Naive thymus-derived CD8-positive, alpha-beta T cell (primary cell): ENCODE results near the gene ZNF669. TPM values are rescaled to one million over a fixed set of nuclear protein-coding genes. Genes with fewer than 3 reads are reported as not detected.

Experiments used
- polyA plus RNA-seq, 3 donors: library from polyadenylated mRNA; unstranded; fragments of 300-500 nt; fragmentation: Illumina TruSeq; gene quantifications; one replicate each; pipeline ENCODE4 v1.2.3, GENCODE V29; 2021
- total RNA-seq, 8 experiments: library from RNA in 2 of 8; stranded (reverse) in 2 of 8; gene quantifications; one replicate each; pipeline ENCODE4 v1.2.3 and lab custom pipeline; 2021 to 2026

The ZNF669 gene
- total and polyA plus RNA-seq, 5 experiments from 2014 or later, result 10.9 to 29.7 (median 18.3) TPM

Other genes with a start within 250 kb of the ZNF669 start
- gene AHCTF1, start 172.4 kb downstream of the ZNF669 start, total RNA-seq, result 10 to 100 TPM; 67.4 to 69.5 TPM
- gene AHCTF1, start 172.4 kb downstream of the ZNF669 start, polyA plus RNA-seq, result 10 to 100 TPM; 12.4 to 20.2 (median 14.3) TPM
- not detected for gene ZNF695, start 96.3 kb downstream of the ZNF669 start, total RNA-seq
- gene ZNF695, start 96.3 kb downstream of the ZNF669 start, polyA plus RNA-seq, result not detected
- gene ZNF670, start 25.5 kb downstream of the ZNF669 start, total RNA-seq, result 1 to 10 TPM; 1.9 to 2.5 TPM
- gene ZNF670, start 25.5 kb downstream of the ZNF669 start, polyA plus RNA-seq, result 1 to 10 TPM in 2 of 3 donors, under 1 TPM in 1; 0.42 to 1.4 (median 1.2) TPM
- 10 to 100 TPM; 28.1 to 30.8 TPM for gene ZNF124, start 67.7 kb upstream of the ZNF669 start, total RNA-seq
- gene ZNF124, start 67.7 kb upstream of the ZNF669 start, polyA plus RNA-seq, result 1 to 10 TPM; 3.7 to 6.5 (median 6.1) TPM
- not detected for gene VN1R5, start 151.7 kb upstream of the ZNF669 start, total RNA-seq
- gene VN1R5, start 151.7 kb upstream of the ZNF669 start, polyA plus RNA-seq, result not detected
- gene ZNF496, start 227.5 kb upstream of the ZNF669 start, total RNA-seq, result 10 to 100 TPM; 73.9 to 77.8 TPM
- 10 to 100 TPM; 17.3 to 36.3 (median 20.4) TPM for gene ZNF496, start 227.5 kb upstream of the ZNF669 start, polyA plus RNA-seq